ENCODE measurements around the gene TSPEAR. TPM values are rescaled to one million over a fixed set of nuclear protein-coding genes. Genes with fewer than 3 reads are reported as not detected.
A peak's percentile ranks its signal among the peaks of the same experiment; 100 is the strongest.

Gene TSPEAR
- total RNA-seq, 4 donors from 2014 or later = 0.19 TPM; not detected in 3

GRCh38 chr21:44456214-44456914, 255.0 kb downstream of the TSPEAR start:
- no peak for TF ChIP-seq CTCF (IDR thresholded peaks at IDR 0.05)
- ATAC-seq (ENCODE audit: low FRiP score) = no peak
- DNase-seq (ENCODE audit: low spot score) = no peak

- no peak for DNase-seq (ENCODE audit: low spot score)
- peak; percentile 21 for ATAC-seq (ENCODE audit: low FRiP score)
- no peak for TF ChIP-seq CTCF (IDR thresholded peaks at IDR 0.05)
These were observed 255.7 kb downstream of the TSPEAR start for GRCh38 chr21:44455524-44456213.

- ATAC-seq (ENCODE audit: low FRiP score) (peak; percentile 45), DNase-seq (ENCODE audit: low spot score) (peak; percentile 59)
- no peak for TF ChIP-seq CTCF (IDR thresholded peaks at IDR 0.05)
These were observed 256.4 kb downstream of the TSPEAR start, which contains the start of gene LRRC3 for GRCh38 chr21:44454747-44455523. LRRC3 (plus strand) TSS chr21:44455510; CDS start chr21:44456645, 1,135 bp downstream.

- no peak for TF ChIP-seq CTCF (IDR thresholded peaks at IDR 0.05)
- DNase-seq (ENCODE audit: low spot score) (no peak), ATAC-seq (ENCODE audit: low FRiP score) (no peak)
These were observed 257.3 kb downstream of the TSPEAR start for GRCh38 chr21:44454058-44454457.

GRCh38 chr21:44453120-44453519, 258.3 kb downstream of the TSPEAR start:
- no peak for TF ChIP-seq CTCF (IDR thresholded peaks at IDR 0.05)
- DNase-seq (ENCODE audit: low spot score) = no peak
- no peak for ATAC-seq (ENCODE audit: low FRiP score)

- TF ChIP-seq CTCF (IDR thresholded peaks at IDR 0.05) = no peak
- ATAC-seq (ENCODE audit: low FRiP score) (no peak), DNase-seq (ENCODE audit: low spot score) (no peak)
These were observed 260.4 kb downstream of the TSPEAR start for GRCh38 chr21:44450999-44451398.
